ENCODE measurements around the gene ARPC2. TPM values are rescaled to one million over a fixed set of nuclear protein-coding genes. Genes with fewer than 3 reads are reported as not detected.
A peak's percentile ranks its signal among the peaks of the same experiment; 100 is the strongest.

Gene ARPC2
- total and polyA plus RNA-seq, 2 donors, result 206 to 256 TPM

DNA sequence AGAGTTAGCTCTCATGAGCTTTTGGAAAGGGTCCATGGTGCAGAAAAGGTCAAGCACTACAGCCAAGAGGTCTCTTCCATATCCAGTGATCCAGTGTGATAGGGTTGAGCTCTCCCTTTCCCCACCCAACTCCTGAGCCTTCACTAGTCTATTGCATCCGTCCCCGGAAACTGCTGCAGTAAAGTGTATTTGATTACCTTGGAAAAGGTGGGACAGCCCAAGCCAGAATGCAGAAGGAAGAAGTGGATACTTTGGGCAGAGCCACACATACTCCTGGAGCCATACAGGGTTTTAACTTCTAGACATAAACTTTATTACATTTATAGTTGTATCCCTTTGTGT lies 56.9 kb downstream of the ARPC2 start:
- no peak for DNase-seq (ENCODE audit: extremely low spot score)
- Histone ChIP-seq H3K27ac (ENCODE audit: low read depth) (no peak overlapping the region), H3K4me3 (ENCODE audit: low read depth, low read length) (no peak overlapping the region), H3K36me3 (ENCODE audit: insufficient read depth) (peaks cover 6% of the 10 kb centered on the region), H3K4me1 (ENCODE audit: insufficient read depth) (no peaks in the 10 kb centered on the region)
- 86% methylated on average over 2 of the region's 2 CpGs for WGBS

- no peak for DNase-seq (ENCODE audit: extremely low spot score)
- Histone ChIP-seq H3K27ac (ENCODE audit: low read depth) (peak overlapping the region; percentile 11), H3K36me3 (ENCODE audit: insufficient read depth) (peaks cover 10% of the 10 kb centered on the region), H3K4me3 (ENCODE audit: low read depth, low read length) (no peak overlapping the region), H3K4me1 (ENCODE audit: insufficient read depth) (no peaks in the 10 kb centered on the region)
- WGBS, result 70% methylated on average over 4 of the region's 4 CpGs
Observed at GRCh38 chr2:218274586-218274985, 57.6 kb downstream of the ARPC2 start.

DNA sequence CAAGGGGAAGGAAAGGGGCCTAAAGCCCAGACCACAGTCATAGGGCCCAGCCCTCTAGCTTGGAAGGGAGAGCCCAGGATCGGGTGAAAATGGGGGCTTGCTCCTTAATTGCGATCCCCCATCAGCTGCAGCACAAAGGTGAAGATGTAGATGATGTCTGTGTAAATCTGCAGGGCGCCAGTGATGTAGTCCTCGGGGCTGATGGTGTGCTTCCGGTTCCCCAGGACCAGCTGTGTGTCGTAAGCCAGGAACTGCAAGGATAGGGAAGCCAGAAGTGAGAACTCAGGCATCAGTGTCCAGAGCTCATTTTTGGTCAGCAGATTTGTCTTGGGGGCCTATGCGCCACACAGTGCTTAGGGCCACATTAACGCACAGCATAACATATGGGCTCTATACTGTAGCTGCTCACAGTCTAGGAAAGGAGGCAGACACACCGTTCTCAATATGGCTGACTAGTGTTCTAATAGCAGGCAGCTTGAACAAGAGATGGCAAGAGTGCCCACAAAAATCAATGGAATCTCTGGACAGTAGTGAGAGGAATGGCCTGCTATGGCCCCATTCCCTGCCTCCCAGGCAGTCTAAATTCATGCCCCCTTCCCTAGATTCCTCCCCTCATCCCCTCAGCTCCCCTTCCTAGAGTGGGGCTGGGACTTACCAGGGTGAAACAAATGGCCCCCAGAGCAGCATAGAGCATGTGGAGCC lies 58.5 kb downstream of the ARPC2 start:
- H3K36me3 ChIP-seq (ENCODE audit: insufficient read depth), result peaks cover 10% of the 10 kb centered on the region
- no peak overlapping the region for H3K27ac ChIP-seq (ENCODE audit: low read depth)
- WGBS, result 81% methylated on average over 9 of the region's 9 CpGs
- H3K4me3 ChIP-seq (ENCODE audit: low read depth, low read length), result no peak overlapping the region
- no peak for DNase-seq (ENCODE audit: extremely low spot score)
- no peaks in the 10 kb centered on the region for H3K4me1 ChIP-seq (ENCODE audit: insufficient read depth)

GRCh38 chr2:218276986-218277755 lies 60.2 kb downstream of the ARPC2 start:
- Histone ChIP-seq H3K36me3 (ENCODE audit: insufficient read depth) (peaks cover 10% of the 10 kb centered on the region), H3K27ac (ENCODE audit: low read depth) (no peak overlapping the region), H3K4me3 (ENCODE audit: low read depth, low read length) (no peak overlapping the region), H3K4me1 (ENCODE audit: insufficient read depth) (peaks cover under 1% of the 10 kb centered on the region)
- no peak for DNase-seq (ENCODE audit: extremely low spot score)
- WGBS, result 80% methylated on average over 12 of the region's 12 CpGs

GRCh38 chr2:218277921-218278320 lies 60.9 kb downstream of the ARPC2 start:
- DNase-seq (ENCODE audit: extremely low spot score), result no peak
- H3K36me3 ChIP-seq (ENCODE audit: insufficient read depth), result peaks cover 10% of the 10 kb centered on the region
- no peak overlapping the region for H3K4me3 ChIP-seq (ENCODE audit: low read depth, low read length)
- WGBS, result 75% methylated on average over 7 of the region's 7 CpGs
- no peak overlapping the region for H3K27ac ChIP-seq (ENCODE audit: low read depth)
- H3K4me1 ChIP-seq (ENCODE audit: insufficient read depth), result peaks cover 4% of the 10 kb centered on the region

GRCh38 chr2:218278531-218279360 lies 61.8 kb downstream of the ARPC2 start:
- H3K36me3 ChIP-seq (ENCODE audit: insufficient read depth), result peaks cover 10% of the 10 kb centered on the region
- no peak overlapping the region for H3K27ac ChIP-seq (ENCODE audit: low read depth)
- peaks cover 4% of the 10 kb centered on the region for H3K4me1 ChIP-seq (ENCODE audit: insufficient read depth)
- H3K4me3 ChIP-seq (ENCODE audit: low read depth, low read length), result no peak overlapping the region
- no peak for DNase-seq (ENCODE audit: extremely low spot score)
- 82% methylated on average over 16 of the region's 16 CpGs for WGBS

DNA sequence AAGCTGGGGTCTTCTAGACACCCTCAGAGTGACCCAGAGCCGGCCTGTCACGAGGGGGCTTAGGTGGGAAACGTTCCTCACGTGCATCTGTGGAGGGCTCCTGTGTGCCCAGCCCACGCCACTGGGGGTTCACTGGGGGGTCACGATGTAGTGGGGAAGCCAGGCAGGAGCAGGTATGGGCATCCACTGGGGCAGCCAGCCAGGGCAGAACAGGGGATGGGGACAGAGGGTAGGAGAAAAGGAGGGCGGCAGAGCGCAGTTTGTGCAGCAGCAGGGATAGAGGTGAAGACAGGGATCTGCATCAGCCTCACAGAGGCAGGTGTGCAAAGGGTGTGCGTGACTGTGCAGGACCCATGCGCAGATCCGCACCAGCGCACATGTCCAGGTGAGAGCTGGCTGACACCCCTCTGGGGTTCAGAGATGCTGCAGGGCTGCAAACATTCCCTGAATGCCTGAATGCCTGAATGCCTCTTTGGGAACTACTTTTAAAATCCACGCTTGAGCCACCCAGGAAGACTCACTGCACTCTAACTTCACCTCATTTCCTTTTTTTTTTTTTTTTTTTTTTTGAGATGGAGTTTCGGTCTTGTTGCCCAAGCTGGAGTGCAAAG lies 63.4 kb downstream of the ARPC2 start:
- DNase-seq (ENCODE audit: extremely low spot score), result no peak
- H3K36me3 ChIP-seq (ENCODE audit: insufficient read depth), result peaks cover 10% of the 10 kb centered on the region
- 91% methylated on average over 14 of the region's 14 CpGs for WGBS
- no peak overlapping the region for H3K4me3 ChIP-seq (ENCODE audit: low read depth, low read length)
- peaks cover 9% of the 10 kb centered on the region for H3K4me1 ChIP-seq (ENCODE audit: insufficient read depth)
- H3K27ac ChIP-seq (ENCODE audit: low read depth), result no peak overlapping the region

DNA sequence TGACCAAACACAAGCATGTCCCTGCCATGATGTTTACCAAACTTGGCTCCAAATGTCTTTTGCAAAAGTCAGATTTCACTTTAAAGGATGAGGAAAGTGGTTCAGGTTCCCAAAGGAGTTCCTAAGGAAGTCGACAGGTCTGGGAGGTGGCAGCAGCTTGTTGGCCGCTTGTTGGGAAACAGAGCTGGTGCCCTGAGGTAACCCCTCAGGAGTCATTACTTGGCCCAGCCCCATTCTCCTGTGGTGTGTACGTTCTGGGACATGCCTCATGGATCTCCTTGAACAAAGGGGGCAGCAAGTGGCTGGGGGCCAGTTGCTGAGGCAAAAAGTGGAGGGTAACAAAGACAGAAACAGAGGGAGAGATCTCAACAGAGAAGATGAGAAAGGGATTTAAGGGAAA lies 64.5 kb downstream of the ARPC2 start:
- no peak for DNase-seq (ENCODE audit: extremely low spot score)

DNA sequence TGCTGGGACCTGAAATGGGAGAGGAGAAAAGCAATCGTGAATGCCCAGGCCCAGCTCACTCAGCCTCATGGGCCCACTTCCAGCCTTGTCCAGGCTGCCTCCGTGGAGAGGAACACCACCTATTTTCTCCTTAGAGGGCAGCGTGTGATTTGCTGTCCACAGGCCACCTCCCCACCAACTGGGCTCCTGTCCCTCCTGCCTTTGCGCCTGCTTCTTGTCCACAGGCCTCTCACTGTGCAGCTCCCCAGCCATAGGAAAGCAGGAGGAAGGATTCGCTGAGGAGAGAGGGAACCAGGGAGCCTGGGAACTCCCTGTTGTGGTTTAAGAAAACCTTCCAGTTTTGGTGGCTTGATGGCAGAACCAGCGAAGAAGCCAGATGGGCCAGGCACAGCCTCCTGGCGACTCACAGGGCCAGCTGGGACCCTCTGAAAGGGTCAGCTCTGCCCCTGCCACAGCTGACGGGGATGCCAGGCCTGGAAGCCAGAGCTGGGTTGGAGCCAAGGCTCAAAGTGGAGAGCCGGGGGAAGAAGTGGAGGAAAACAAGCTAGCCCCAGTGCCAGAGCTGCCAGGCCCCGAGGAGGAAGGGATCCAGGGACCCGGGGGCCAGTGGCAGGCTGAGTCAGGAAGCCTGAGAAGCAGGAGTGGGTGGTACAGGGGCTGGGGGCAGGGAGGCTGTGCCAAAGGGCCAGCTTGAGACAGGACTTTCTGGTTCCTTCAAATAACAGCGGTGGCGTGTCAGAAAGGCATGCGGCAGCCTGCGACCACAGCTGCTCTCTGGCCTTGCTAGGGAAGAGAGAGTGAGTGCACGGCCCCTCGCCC lies 65.4 kb downstream of the ARPC2 start:
- Histone ChIP-seq H3K4me1 (ENCODE audit: insufficient read depth) (peaks cover 9% of the 10 kb centered on the region), H3K36me3 (ENCODE audit: insufficient read depth) (peaks cover 7% of the 10 kb centered on the region), H3K27ac (ENCODE audit: low read depth) (peak overlapping the region; percentile 88), H3K4me3 (ENCODE audit: low read depth, low read length) (no peak overlapping the region)
- WGBS, result 57% methylated on average over 17 of the region's 17 CpGs
- DNase-seq (ENCODE audit: extremely low spot score), result no peak

More for the DNA sequence above, 64.5 kb downstream of the ARPC2 start:
- H3K36me3 ChIP-seq (ENCODE audit: insufficient read depth), result peaks cover 7% of the 10 kb centered on the region
- H3K4me1 ChIP-seq (ENCODE audit: insufficient read depth), result peaks cover 9% of the 10 kb centered on the region
- H3K27ac ChIP-seq (ENCODE audit: low read depth), result peak overlapping the region; percentile 88
- WGBS, result 64% methylated on average over 3 of the region's 3 CpGs
- H3K4me3 ChIP-seq (ENCODE audit: low read depth, low read length), result no peak overlapping the region

DNA sequence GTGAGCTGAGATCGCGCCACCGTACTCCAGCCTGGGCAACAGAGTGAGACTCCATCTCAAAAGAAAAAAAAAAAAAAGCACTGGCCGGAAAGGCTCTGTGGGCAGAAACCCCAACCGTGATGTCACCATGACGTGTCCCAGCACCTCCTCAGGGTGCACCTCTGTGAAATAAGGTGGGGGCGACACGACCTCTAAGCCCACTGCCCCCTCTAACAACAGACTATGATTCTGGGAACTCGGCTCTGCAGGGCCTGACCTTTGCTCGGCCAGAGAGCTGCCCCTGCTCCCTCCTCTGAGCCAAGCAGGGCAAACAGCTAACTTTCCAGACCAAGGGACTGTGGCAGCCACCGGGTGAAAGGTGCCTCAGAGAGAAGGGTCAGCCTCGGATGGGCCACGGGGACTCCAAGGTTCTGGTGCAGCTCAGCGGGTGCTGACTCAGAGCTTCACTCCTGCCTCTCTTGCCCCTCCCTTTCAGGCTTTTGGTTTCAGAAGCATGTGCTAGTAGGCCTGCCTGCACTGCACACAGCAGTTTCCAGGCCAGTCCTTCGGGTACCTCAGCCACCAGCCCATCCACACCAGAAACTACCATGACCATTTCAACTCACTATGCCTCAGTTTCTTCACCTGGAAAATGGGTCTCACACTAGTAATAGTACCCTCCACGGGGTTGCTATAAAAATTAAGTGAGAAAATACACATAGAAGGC lies 67.3 kb downstream of the ARPC2 start:
- Histone ChIP-seq H3K4me3 (ENCODE audit: low read depth, low read length) (no peak overlapping the region), H3K36me3 (ENCODE audit: insufficient read depth) (peaks cover 3% of the 10 kb centered on the region), H3K4me1 (ENCODE audit: insufficient read depth) (peaks cover 9% of the 10 kb centered on the region), H3K27ac (ENCODE audit: low read depth) (peak overlapping the region; percentile 76)
- no peak for DNase-seq (ENCODE audit: extremely low spot score)
- WGBS, result 59% methylated on average over 16 of the region's 16 CpGs

GRCh38 chr2:218285604-218286003 lies 68.6 kb downstream of the ARPC2 start:
- no peak for DNase-seq (ENCODE audit: extremely low spot score)
- Histone ChIP-seq H3K27ac (ENCODE audit: low read depth) (peak overlapping the region; percentile 94), H3K4me3 (ENCODE audit: low read depth, low read length) (no peak overlapping the region), H3K36me3 (ENCODE audit: insufficient read depth) (no peaks in the 10 kb centered on the region), H3K4me1 (ENCODE audit: insufficient read depth) (peaks cover 11% of the 10 kb centered on the region)
- WGBS, result 21% methylated on average over 6 of the region's 6 CpGs
